ENCODE data around the gene TYW1B. TPM values are rescaled to one million over a fixed set of nuclear protein-coding genes. Genes with fewer than 3 reads are reported as not detected.
"Not testable (repeated sequence)": the region's sequence is repeated elsewhere in the genome, so short reads cannot be mapped to it uniquely, and the experiment has no call there.

TYW1B gene
- total RNA-seq, 1 donor from 2014 or later, result 3.4 TPM

GRCh38 chr7:72700548-72700947 is 127.5 kb downstream of the TYW1B start:
- intact Hi-C loops (cut with micrococcal nuclease), result not testable (repeated sequence)

- intact Hi-C loops (cut with micrococcal nuclease), result not testable (repeated sequence)
Observed at GRCh38 chr7:72697066-72697465, 130.9 kb downstream of the TYW1B start.

- intact Hi-C loops (cut with micrococcal nuclease), result not testable (repeated sequence)
Observed at GRCh38 chr7:72696643-72697042, 131.4 kb downstream of the TYW1B start.

- intact Hi-C loops (cut with micrococcal nuclease), result not testable (repeated sequence)
Observed at GRCh38 chr7:72695482-72695881, 132.5 kb downstream of the TYW1B start.

GRCh38 chr7:72691442-72691841 is 136.6 kb downstream of the TYW1B start:
- intact Hi-C loops (cut with micrococcal nuclease), result not testable (repeated sequence)

GRCh38 chr7:72690177-72690576 is 137.8 kb downstream of the TYW1B start:
- intact Hi-C loops (cut with micrococcal nuclease), result not testable (repeated sequence)

GRCh38 chr7:72689344-72689743 is 138.7 kb downstream of the TYW1B start:
- intact Hi-C loops (cut with micrococcal nuclease), result not testable (repeated sequence)

- intact Hi-C loops (cut with micrococcal nuclease), result not testable (repeated sequence)
Observed at GRCh38 chr7:72681211-72681610, 146.8 kb downstream of the TYW1B start.

- intact Hi-C loops (cut with micrococcal nuclease), result not testable (repeated sequence)
Observed at GRCh38 chr7:72676880-72677279, 151.1 kb downstream of the TYW1B start.

GRCh38 chr7:72676086-72676690 is 151.8 kb downstream of the TYW1B start:
- intact Hi-C loops (cut with micrococcal nuclease), result not testable (repeated sequence)

- intact Hi-C loops (cut with micrococcal nuclease), result not testable (repeated sequence)
Observed at GRCh38 chr7:72675686-72676085, 152.3 kb downstream of the TYW1B start.

GRCh38 chr7:72674394-72674793 is 153.6 kb downstream of the TYW1B start:
- intact Hi-C loops (cut with micrococcal nuclease), result no loop called here

- intact Hi-C loops (cut with micrococcal nuclease), result not testable (repeated sequence)
Observed at GRCh38 chr7:72670850-72671249, 157.2 kb downstream of the TYW1B start.

- intact Hi-C loops (cut with micrococcal nuclease), result not testable (repeated sequence)
Observed at GRCh38 chr7:72668435-72668834, 159.6 kb downstream of the TYW1B start.

- intact Hi-C loops (cut with micrococcal nuclease), result not testable (repeated sequence)
Observed at GRCh38 chr7:72667049-72667448, 161.0 kb downstream of the TYW1B start.

GRCh38 chr7:72648574-72648973 is 179.4 kb downstream of the TYW1B start:
- intact Hi-C loops (cut with micrococcal nuclease), result not testable (repeated sequence)

- intact Hi-C loops (cut with micrococcal nuclease), result not testable (repeated sequence)
Observed at GRCh38 chr7:72643708-72644107, 184.3 kb downstream of the TYW1B start.

GRCh38 chr7:72641485-72642248 is 186.3 kb downstream of the TYW1B start:
- intact Hi-C loops (cut with micrococcal nuclease), result not testable (repeated sequence)

GRCh38 chr7:72640740-72641139 is 187.3 kb downstream of the TYW1B start:
- intact Hi-C loops (cut with micrococcal nuclease), result not testable (repeated sequence)

- intact Hi-C loops (cut with micrococcal nuclease), result not testable (repeated sequence)
Observed at GRCh38 chr7:72635273-72635908, 192.6 kb downstream of the TYW1B start.

- intact Hi-C loops (cut with micrococcal nuclease), result not testable (repeated sequence)
Observed at GRCh38 chr7:72632765-72633292, 195.2 kb downstream of the TYW1B start.

GRCh38 chr7:72628375-72628774 is 199.6 kb downstream of the TYW1B start:
- intact Hi-C loops (cut with micrococcal nuclease), result not testable (repeated sequence)

All from T-helper 2 cell treated with Interferon-gamma antibody and Interleukin-4, amounts not matched to agents 100 ng/mL and 5 ng/mL, for 36 hours (primary cell).